Activated T-cell treated with anti-CD3 and anti-CD28 coated beads, Interleukin-2, amount 50 U/mL, for 4 hours (primary cell): ENCODE data around the gene LRRK1. TPM values are rescaled to one million over a fixed set of nuclear protein-coding genes. Genes with fewer than 3 reads are reported as not detected.

ENCODE experiments used
- ATAC-seq, 2 donors: fragments of 200-7000 bp; cut with Tn5 transposase; one replicate each; pipeline ENCODE4 v1.10.0; 2021
- DNase-seq: peaks from one replicate; pipeline ENCODE4 v3.0.0-alpha.2; 2020
- H3K27me3 Mint-ChIP-seq: one replicate; pipeline ENCODE4 v1.8.0; 2021; ENCODE audit warnings: low read depth, mixed read lengths
- H3K36me3 Mint-ChIP-seq: one replicate; pipeline ENCODE4 v1.8.0; 2022; ENCODE audit warnings: mixed read lengths; ENCODE audit not compliant: insufficient read depth
- H3K4me1 Mint-ChIP-seq: one replicate; pipeline ENCODE4 v1.8.0; 2021; ENCODE audit warnings: low read depth, mixed read lengths
- H3K4me3 Mint-ChIP-seq: one replicate; pipeline ENCODE4 v1.8.0; 2021; ENCODE audit warnings: mild to moderate bottlenecking, moderate library complexity, mixed read lengths
- H3K9me3 Mint-ChIP-seq: one replicate; pipeline ENCODE4 v1.8.0; 2021; ENCODE audit warnings: mixed read lengths
- total RNA-seq, 3 donors: library from RNA; stranded (reverse); gene quantifications; one replicate each; pipeline ENCODE4 v1.2.1, GENCODE V29; 2021

LRRK1 gene
- total RNA-seq, 3 donors from 2014 or later: 0.55 to 1.8 (median 1.6) TPM

DNA sequence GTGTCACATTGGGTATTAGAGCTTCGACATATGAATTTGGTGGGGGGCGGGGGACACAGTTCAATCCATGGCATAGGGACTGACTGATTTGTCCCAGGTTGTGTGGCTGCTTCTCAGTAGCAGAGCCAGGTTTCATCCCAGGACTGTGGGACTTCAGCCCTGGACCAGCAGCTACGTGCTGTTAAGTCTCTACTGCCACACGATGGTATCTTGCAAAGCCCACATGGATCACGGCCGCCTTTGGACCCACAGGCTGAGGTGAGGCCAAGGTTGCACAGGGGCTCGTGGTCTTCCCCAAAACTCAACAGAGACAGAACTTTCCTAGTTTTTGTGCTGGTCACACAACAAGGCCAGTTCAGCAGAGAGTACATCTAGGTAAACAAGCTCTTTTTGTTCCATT lies 97.4 kb downstream of the LRRK1 start:
- H3K4me3 Mint-ChIP-seq: no peak overlapping the region
- DNase-seq: no peak

DNA sequence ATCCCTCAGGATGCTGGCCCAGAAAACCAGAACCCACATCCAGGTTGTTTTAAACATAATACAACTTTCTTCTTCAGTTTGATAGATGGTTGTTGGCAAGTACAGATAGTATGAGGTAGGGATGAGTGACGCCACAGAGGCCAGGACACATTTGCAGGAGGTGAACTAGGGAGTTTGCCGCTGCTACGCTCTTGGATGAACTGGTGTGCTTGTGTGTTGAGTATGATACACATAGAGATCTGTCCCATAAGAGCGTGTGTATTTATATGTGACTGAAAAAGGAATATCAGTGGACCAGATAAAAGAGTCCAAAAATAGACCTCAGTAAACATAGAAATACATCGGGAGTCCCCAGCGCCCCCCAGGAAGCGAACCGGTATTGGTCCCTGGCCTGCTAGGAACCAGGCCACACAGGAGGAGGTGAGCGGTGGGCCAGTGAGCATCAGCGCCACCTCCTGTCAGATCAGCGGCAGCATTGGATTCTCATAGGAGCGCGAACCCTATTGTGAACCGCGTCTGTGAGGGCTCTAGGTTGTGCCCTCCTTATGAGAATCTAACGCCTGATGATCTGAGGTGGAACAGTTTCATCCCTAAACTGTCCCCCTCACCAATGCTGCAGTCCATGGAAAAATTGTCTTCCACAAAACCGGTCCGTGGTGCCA lies 98.1 kb downstream of the LRRK1 start:
- H3K4me3 Mint-ChIP-seq: no peak overlapping the region
- DNase-seq (no peak), ATAC-seq (no peak)
- H3K9me3 Mint-ChIP-seq: no peaks in the 10 kb centered on the region
- no peaks in the 10 kb centered on the region for H3K4me1 Mint-ChIP-seq
- H3K27me3 Mint-ChIP-seq: no peaks in the 10 kb centered on the region
- H3K36me3 Mint-ChIP-seq: no peaks in the 10 kb centered on the region

More for the DNA sequence above, 97.4 kb downstream of the LRRK1 start:
- Mint-ChIP-seq H3K27me3 (no peaks in the 10 kb centered on the region), H3K4me1 (no peaks in the 10 kb centered on the region), H3K9me3 (no peaks in the 10 kb centered on the region), H3K36me3 (no peaks in the 10 kb centered on the region)
- no peak for ATAC-seq

DNA sequence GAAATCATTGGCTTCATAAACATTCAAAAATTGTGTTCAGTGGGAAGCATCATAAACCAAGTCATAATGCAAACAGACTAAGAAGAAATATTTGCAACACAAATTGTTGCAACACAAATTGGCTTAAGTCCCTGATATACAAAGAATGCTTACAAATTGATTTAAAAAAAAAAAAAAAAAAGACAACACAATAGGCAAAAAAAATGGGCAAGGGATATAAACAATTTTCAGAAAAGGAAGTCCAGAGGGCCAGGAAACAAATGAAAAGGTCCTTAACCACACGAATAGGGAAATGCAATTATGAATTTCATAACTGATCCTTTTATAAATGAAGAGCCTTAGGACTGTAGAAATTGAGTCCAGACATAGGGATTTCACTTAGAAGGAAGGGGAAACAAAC lies 98.9 kb downstream of the LRRK1 start:
- H3K4me3 Mint-ChIP-seq: no peak overlapping the region
- DNase-seq: no peak
- no peak for ATAC-seq
- no peaks in the 10 kb centered on the region for H3K27me3 Mint-ChIP-seq
- H3K4me1 Mint-ChIP-seq: no peaks in the 10 kb centered on the region
- H3K36me3 Mint-ChIP-seq: no peaks in the 10 kb centered on the region
- no peaks in the 10 kb centered on the region for H3K9me3 Mint-ChIP-seq

DNA sequence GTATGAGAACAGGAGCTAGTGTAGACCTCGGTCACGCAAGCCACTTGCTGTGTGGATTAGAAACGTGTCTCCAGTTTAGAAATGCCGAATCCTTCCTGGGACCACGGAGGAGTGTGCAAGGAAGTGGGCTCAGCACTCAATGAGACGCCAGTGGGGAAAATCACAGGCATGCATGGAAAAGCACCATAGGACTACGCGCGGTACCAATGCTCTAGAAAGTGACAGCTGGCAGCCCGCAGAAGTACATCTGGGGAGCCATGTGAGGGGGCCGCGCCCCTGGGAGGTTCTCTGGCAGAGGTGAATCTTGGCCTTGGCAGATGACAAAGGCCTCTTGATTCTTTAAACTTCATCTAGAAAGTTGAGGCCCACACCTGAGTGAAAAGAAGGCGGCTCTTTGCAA lies 99.3 kb downstream of the LRRK1 start:
- no peaks in the 10 kb centered on the region for H3K36me3 Mint-ChIP-seq
- no peaks in the 10 kb centered on the region for H3K4me1 Mint-ChIP-seq
- H3K9me3 Mint-ChIP-seq: no peaks in the 10 kb centered on the region
- no peak for DNase-seq
- H3K4me3 Mint-ChIP-seq: no peak overlapping the region
- ATAC-seq: no peak
- no peaks in the 10 kb centered on the region for H3K27me3 Mint-ChIP-seq

DNA sequence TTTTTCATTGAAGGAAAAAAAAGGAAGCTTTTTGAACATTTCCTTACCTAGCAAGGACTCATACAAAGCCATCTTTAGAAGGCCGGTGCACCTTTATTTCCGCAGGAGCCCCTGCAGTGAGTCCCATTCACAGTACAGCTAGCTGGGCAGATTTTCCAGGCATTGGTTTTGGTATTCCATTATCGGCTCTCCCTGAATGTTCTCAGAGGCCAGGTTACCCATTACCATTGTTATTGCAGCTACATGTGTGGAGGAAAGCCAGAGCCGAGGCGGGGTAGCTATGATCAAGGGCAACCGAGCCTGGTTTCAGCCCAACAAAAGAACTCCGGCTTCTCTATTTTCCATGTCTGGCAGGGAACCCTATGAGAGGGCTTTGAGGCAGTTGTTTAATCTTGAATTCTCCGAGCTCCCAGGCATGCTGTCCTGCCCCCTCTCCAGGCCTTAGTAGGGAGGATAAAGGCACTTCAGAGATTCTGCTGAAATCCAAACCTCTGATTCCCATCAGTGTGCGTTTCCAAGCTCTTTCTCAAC lies 100.3 kb downstream of the LRRK1 start:
- DNase-seq (no peak), ATAC-seq (no peak)
- no peaks in the 10 kb centered on the region for H3K4me1 Mint-ChIP-seq
- H3K36me3 Mint-ChIP-seq: no peaks in the 10 kb centered on the region
- H3K4me3 Mint-ChIP-seq: no peak overlapping the region
- no peaks in the 10 kb centered on the region for H3K9me3 Mint-ChIP-seq
- no peaks in the 10 kb centered on the region for H3K27me3 Mint-ChIP-seq

DNA sequence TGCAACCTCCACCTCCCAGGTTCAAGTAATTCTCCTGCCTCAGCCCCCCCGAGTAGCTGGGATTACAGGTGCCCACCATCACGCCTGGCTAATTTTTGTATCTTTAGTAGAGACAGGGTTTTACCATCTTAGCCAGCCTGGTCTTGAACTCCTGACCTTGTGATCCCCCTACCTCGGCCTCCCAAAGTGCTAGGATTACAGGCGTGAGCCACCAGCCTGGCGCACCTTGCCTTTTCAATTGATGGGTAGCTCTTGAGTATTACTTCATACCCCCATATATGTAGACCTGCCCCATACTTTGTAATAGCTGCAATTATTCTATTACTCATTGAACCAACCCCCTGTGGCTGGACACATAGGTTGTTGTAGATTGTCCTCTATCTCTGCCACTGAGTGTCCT lies 101.3 kb downstream of the LRRK1 start:
- ATAC-seq (no peak), DNase-seq (no peak)
- no peaks in the 10 kb centered on the region for H3K4me1 Mint-ChIP-seq
- no peak overlapping the region for H3K4me3 Mint-ChIP-seq
- H3K9me3 Mint-ChIP-seq: no peaks in the 10 kb centered on the region
- no peaks in the 10 kb centered on the region for H3K27me3 Mint-ChIP-seq
- H3K36me3 Mint-ChIP-seq: no peaks in the 10 kb centered on the region

DNA sequence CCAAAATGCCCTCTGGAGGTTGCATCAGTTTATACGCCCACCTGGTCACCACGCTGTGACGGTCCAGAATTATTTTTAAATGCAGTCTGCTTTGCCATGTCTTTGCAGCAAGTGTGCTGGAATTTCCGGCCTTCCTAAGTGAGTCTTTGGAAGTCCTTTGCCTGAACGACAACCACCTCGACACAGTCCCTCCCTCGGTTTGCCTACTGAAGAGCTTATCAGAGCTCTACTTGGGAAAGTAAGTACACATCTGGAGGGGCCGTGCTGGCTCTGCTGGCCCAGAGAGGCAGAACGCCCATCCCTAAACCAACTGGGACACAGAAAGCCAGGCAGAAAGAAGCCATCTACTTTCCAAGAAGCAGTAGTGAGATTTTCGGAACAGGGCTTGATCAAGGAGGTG lies 101.8 kb downstream of the LRRK1 start:
- no peak overlapping the region for H3K4me3 Mint-ChIP-seq
- DNase-seq: no peak
- no peaks in the 10 kb centered on the region for H3K4me1 Mint-ChIP-seq
- H3K9me3 Mint-ChIP-seq: no peaks in the 10 kb centered on the region
- no peaks in the 10 kb centered on the region for H3K36me3 Mint-ChIP-seq
- no peaks in the 10 kb centered on the region for H3K27me3 Mint-ChIP-seq
- ATAC-seq: no peak

DNA sequence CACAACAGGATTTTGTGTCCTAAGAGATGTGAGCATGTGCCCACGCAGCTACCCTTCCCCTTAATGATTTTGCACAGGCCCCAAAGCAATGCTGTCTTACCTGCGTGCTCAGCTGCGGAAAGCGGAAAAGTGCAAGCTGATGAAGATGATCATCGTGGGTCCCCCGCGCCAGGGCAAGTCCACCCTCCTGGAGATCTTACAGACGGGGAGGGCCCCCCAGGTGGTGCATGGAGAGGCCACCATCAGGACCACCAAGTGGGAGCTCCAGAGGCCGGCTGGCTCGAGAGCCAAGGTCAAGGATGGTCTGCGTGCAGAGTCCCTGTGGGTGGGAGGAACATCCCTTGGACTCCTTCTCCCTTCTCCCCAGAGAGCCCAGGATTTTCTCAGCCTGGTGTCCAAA lies 103.1 kb downstream of the LRRK1 start:
- no peaks in the 10 kb centered on the region for H3K4me1 Mint-ChIP-seq
- no peak for ATAC-seq
- H3K27me3 Mint-ChIP-seq: no peaks in the 10 kb centered on the region
- DNase-seq: no peak
- no peak overlapping the region for H3K4me3 Mint-ChIP-seq
- no peaks in the 10 kb centered on the region for H3K9me3 Mint-ChIP-seq
- H3K36me3 Mint-ChIP-seq: no peaks in the 10 kb centered on the region

DNA sequence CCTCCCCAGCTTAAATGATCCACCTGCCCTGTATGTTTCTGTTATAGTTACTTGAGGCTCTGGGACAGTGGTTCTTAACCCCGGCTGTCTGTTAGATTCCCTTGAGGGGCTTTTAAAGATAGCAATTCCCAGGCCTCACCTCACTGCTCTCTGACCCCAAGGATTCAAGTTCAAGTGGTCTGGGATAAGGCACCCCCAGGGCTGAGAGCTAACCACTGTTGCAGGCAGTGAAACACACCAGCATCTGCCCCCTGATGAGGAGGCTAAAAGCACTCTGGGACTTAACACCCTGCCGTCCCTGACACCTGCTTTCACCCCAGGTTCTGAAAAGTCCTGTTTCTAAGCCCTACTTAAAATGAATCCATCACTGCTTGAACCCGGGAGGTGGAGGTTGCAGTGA lies 103.7 kb downstream of the LRRK1 start:
- Mint-ChIP-seq H3K4me1 (no peaks in the 10 kb centered on the region), H3K27me3 (no peaks in the 10 kb centered on the region), H3K9me3 (no peaks in the 10 kb centered on the region), H3K36me3 (no peaks in the 10 kb centered on the region), H3K4me3 (no peak overlapping the region)
- DNase-seq (no peak), ATAC-seq (no peak)

DNA sequence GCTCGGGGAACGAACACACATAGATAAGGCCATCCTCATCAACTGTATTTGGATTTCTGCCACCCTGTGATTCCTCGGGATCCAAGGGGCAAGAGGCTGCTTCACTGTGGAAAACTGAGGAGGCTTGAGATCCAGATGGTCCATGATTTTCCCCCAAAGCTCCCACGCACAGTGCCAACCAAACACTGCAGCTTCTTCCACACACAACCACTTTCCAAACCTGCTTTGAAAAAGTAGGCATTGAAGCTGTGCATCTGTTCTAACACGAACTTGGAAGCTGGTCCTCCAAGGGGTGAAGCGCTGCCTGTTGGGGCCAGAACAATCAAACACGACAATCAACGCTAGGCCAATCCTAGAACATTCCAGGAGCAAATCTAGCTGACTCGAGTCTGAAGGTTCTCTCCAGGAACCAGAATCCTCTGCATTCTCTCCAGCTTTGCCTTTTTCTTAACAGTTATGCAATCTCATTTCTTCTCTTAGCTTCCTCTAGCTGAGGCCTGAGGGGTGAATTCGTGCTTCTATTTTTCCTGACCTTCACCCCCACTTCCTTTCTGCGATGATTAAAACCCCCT lies 104.4 kb downstream of the LRRK1 start:
- ATAC-seq (no peak), DNase-seq (no peak)
- Mint-ChIP-seq H3K4me3 (no peak overlapping the region), H3K9me3 (no peaks in the 10 kb centered on the region), H3K27me3 (no peaks in the 10 kb centered on the region), H3K36me3 (no peaks in the 10 kb centered on the region), H3K4me1 (no peaks in the 10 kb centered on the region)

DNA sequence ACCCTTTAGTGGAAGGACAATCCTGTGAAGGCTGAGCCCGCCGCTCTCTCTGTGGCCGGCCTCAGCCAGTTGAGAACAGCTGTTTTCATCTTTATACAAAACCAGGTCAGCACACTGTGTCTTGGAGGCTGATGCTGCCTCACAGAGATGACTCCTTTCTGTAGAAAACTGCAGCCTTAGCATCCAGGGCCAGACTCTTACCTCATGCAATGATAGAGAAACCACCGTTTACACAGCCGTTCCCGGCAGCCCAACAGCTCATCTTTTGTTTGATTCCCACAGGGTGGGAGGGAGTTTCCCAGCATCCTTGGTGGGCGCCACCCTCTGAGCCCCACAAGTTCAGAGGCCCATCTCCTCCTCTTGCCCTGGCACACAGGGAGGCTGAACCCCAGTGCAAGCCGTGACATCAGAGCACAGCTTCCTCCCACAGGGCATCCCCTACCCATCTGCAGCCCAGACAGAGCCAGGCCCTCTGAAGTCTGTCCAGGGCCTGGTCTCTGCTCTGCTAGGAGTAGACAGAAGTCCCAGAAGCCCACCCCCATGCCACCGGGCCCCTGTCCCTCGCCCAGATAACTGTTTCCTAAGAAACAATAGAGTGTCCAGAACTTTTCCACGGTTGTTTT lies 105.0 kb downstream of the LRRK1 start:
- Mint-ChIP-seq H3K9me3 (no peaks in the 10 kb centered on the region), H3K36me3 (no peaks in the 10 kb centered on the region), H3K27me3 (no peaks in the 10 kb centered on the region), H3K4me3 (no peak overlapping the region), H3K4me1 (no peaks in the 10 kb centered on the region)
- ATAC-seq (no peak), DNase-seq (no peak)

DNA sequence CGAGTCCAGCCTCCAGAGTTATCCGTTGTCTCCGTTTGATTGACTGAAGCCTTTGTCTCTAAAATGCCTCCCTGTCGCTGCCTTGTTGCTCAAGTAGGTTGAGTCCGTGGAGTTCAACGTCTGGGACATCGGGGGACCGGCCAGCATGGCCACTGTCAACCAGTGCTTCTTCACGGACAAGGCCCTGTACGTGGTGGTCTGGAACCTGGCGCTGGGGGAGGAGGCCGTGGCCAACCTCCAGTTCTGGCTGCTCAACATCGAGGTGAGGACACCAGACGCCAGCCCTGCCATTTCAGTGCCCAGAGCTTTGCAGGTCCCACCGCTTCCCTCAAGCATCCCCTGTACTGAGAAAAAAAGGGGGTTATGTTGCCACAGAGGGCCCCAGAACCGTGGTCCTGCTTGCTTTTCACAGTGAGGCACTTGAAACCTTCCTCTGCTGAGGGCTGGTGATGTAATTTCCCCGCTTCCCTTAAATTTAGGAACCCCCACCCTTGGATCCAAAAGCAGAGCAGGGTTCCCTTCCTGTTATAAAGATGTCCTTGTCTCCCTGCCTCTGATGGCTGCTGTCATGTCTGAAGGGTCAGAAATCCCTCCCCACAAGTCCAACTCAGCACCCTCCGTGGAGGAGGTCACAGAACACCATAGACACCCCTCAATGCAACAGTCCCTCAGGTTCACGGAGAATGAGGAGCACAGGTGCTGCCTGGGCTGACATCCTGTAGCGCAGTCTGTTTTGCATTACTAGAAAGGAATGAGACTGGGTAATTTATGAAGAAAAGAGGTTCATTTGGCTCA lies 105.7 kb downstream of the LRRK1 start:
- ATAC-seq: no peak
- DNase-seq: no peak
- Mint-ChIP-seq H3K27me3 (no peaks in the 10 kb centered on the region), H3K4me3 (no peak overlapping the region), H3K4me1 (no peaks in the 10 kb centered on the region), H3K36me3 (no peaks in the 10 kb centered on the region), H3K9me3 (no peaks in the 10 kb centered on the region)

DNA sequence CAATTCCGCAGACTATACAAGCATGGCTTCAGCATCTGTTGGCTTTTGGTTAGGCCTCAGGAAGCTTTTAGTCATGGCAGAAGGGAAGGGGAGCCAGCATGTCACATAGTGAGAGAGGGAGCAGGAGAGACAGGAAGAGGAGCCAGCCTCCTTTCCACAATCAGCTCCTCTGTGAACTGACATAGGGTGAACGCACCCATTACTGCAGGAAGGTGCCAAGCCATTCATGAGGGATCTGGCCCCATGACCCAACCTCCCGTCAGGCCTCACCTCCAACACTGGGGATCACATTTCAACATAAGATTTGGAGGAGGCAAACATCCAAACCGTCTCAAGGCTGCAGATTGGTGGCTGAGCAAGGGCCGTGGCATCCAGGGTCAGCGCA lies 106.3 kb downstream of the LRRK1 start:
- DNase-seq: no peak
- Mint-ChIP-seq H3K36me3 (no peaks in the 10 kb centered on the region), H3K27me3 (no peaks in the 10 kb centered on the region), H3K4me3 (no peak overlapping the region), H3K9me3 (no peaks in the 10 kb centered on the region), H3K4me1 (no peaks in the 10 kb centered on the region)
- no peak for ATAC-seq

DNA sequence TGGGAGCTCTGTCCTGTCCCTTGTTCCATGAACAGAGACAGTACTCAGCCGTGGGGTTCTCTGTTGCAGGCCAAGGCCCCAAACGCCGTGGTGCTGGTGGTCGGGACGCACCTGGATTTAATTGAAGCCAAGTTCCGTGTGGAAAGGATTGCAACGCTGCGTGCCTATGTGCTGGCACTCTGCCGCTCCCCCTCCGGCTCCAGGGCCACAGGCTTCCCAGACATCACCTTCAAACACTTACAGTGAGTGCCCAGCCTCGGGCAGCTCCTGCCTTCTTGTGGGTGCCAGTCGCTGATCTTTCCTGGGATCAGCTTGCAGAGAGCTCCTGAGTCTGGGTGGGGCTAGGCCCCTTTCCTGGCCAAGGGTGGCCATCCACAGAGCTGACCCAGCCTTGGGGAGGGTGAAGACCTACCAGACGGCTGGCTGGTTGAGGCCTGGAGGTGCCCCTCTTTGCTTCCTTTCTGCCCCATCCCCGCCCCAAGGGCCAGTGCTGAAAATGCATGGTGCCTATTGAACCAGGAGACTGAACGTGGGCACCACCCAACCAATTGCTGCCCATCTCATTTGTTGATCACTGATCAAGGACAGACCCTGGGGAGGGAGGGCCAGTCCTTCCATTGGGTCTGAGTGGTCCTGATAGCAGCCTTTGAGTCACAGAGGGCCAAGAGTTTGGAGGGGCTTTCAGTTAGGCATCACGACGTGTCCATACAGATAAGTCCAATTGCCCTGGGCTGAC lies 106.9 kb downstream of the LRRK1 start:
- Mint-ChIP-seq H3K4me3 (no peak overlapping the region), H3K4me1 (no peaks in the 10 kb centered on the region), H3K27me3 (no peaks in the 10 kb centered on the region), H3K36me3 (no peaks in the 10 kb centered on the region), H3K9me3 (no peaks in the 10 kb centered on the region)
- DNase-seq (no peak), ATAC-seq (no peak)
